ENCODE measurements around the gene PREX1. TPM values are rescaled to one million over a fixed set of nuclear protein-coding genes. Genes with fewer than 3 reads are reported as not detected.

PREX1 gene
- total RNA-seq, 1 donor from 2014 or later = 78.2 TPM

GRCh38 chr20:48626938-48627736 is 200.7 kb downstream of the PREX1 start:
- no peak for TF ChIP-seq CTCF (IDR thresholded peaks at IDR 0.05)
- Histone ChIP-seq H3K4me3 (no peak overlapping the region), H3K4me1 (no peaks in the 10 kb centered on the region), H3K9me3 (no peaks in the 10 kb centered on the region), H3K27ac (no peak overlapping the region), H3K27me3 (ENCODE audit: low read depth) (no peaks in the 10 kb centered on the region), H3K36me3 (peaks cover 83% of the 10 kb centered on the region)
- no peak for ATAC-seq
- peak; percentile 40 for DNase-seq
- intact Hi-C loops (cut with DNase I) = no loop called here

GRCh38 chr20:48626226-48626937 is 201.4 kb downstream of the PREX1 start:
- DNase-seq (peak; percentile 40), ATAC-seq (no peak)
- Histone ChIP-seq H3K27me3 (ENCODE audit: low read depth) (no peaks in the 10 kb centered on the region), H3K27ac (no peak overlapping the region), H3K4me1 (peaks cover 7% of the 10 kb centered on the region), H3K9me3 (no peaks in the 10 kb centered on the region), H3K4me3 (no peak overlapping the region), H3K36me3 (peaks cover 76% of the 10 kb centered on the region)
- no peak for TF ChIP-seq CTCF (IDR thresholded peaks at IDR 0.05)
- intact Hi-C loops (cut with DNase I) = no loop called here

- intact Hi-C loops (cut with DNase I) = no loop called here
- Histone ChIP-seq H3K4me1 (peaks cover 17% of the 10 kb centered on the region), H3K9me3 (no peaks in the 10 kb centered on the region), H3K27ac (no peak overlapping the region), H3K27me3 (ENCODE audit: low read depth) (no peaks in the 10 kb centered on the region), H3K36me3 (peaks cover 65% of the 10 kb centered on the region), H3K4me3 (no peak overlapping the region)
- no peak for TF ChIP-seq CTCF (IDR thresholded peaks at IDR 0.05)
- no peak for ATAC-seq
- peak; percentile 44 for DNase-seq
Measured at GRCh38 chr20:48625136-48625900, 202.5 kb downstream of the PREX1 start.

GRCh38 chr20:48624315-48625020 is 203.3 kb downstream of the PREX1 start:
- Histone ChIP-seq H3K4me1 (peaks cover 22% of the 10 kb centered on the region), H3K4me3 (no peak overlapping the region), H3K27me3 (ENCODE audit: low read depth) (no peaks in the 10 kb centered on the region), H3K9me3 (no peaks in the 10 kb centered on the region), H3K36me3 (peaks cover 57% of the 10 kb centered on the region), H3K27ac (no peak overlapping the region)
- ATAC-seq (no peak), DNase-seq (peak; percentile 43)
- TF ChIP-seq CTCF (IDR thresholded peaks at IDR 0.05) = no peak
- intact Hi-C loops (cut with DNase I) = loop anchor here (5.0 kb wide), 1 partner anchor 962 kb away; no protein-coding TSS in a partner anchor

GRCh38 chr20:48623906-48624265 is 203.9 kb downstream of the PREX1 start:
- Histone ChIP-seq H3K27me3 (ENCODE audit: low read depth) (no peaks in the 10 kb centered on the region), H3K4me1 (peaks cover 22% of the 10 kb centered on the region), H3K36me3 (peaks cover 51% of the 10 kb centered on the region), H3K9me3 (no peaks in the 10 kb centered on the region), H3K27ac (no peak overlapping the region), H3K4me3 (no peak overlapping the region)
- DNase-seq (peak; percentile 20), ATAC-seq (no peak)
- intact Hi-C loops (cut with DNase I) = loop anchor here (5.0 kb wide), 1 partner anchor 962 kb away; no protein-coding TSS in a partner anchor
- TF ChIP-seq CTCF (IDR thresholded peaks at IDR 0.05) = no peak

Data from lower lobe of right lung (tissue), 2 donors.